NCI-H2081 (cell line): ENCODE measurements around the gene IFT43.

Source experiments
- DNase-seq, 2 experiments: peaks; one replicate each; lab custom pipeline; 2025; lab: John Stamatoyannopoulos, UW

The IFT43 gene

GRCh38 chr14:76112889-76113624, 127.5 kb downstream of the IFT43 start:
- no peak for DNase-seq

- no peak for DNase-seq
Observed at GRCh38 chr14:76113691-76114090, 128.1 kb downstream of the IFT43 start.

DNA sequence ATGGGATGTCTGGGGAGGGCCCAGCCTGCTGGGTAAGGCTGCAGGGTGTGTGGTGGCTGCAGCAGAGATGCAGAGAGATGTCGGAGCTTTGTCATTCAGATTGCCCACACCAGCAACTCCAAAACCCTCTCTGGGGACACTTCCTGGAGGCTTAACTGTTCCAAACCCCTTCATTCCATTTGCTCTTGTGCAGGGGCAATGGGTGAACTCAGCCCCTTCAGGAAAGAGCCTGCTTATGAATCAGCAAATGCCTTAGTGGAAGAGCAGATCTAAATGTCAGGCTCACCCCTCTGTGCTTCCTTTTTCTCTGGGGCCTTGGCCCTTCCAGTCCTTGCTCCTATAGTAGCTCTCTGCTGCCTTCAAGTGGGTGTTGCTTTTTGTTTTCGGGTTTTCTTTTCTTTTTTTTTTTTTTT, 129.5 kb downstream of the IFT43 start:
- no peak for DNase-seq

- DNase-seq, result peak; percentile 92 to 98
Observed at GRCh38 chr14:76117789-76118484, 132.4 kb downstream of the IFT43 start.

DNA sequence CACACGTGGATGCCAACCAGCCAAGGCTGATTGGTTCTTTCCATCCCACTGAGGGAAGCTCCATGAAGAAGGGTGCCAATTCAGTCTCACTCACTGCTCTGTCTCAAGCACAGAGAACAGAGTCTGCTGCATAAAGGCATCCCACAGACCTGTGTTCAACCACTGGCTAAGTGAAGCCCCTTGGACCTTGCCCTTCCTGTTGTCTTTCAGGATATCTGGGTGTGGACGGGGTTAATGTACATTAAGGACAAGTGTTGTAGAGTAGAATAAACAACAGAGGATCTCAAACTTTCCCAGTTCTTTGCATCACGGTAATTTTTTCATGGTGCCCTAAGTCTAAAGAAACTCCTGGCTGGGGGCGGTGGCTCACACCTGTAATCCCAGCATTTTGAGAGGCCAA, 133.0 kb downstream of the IFT43 start:
- no peak for DNase-seq

DNA sequence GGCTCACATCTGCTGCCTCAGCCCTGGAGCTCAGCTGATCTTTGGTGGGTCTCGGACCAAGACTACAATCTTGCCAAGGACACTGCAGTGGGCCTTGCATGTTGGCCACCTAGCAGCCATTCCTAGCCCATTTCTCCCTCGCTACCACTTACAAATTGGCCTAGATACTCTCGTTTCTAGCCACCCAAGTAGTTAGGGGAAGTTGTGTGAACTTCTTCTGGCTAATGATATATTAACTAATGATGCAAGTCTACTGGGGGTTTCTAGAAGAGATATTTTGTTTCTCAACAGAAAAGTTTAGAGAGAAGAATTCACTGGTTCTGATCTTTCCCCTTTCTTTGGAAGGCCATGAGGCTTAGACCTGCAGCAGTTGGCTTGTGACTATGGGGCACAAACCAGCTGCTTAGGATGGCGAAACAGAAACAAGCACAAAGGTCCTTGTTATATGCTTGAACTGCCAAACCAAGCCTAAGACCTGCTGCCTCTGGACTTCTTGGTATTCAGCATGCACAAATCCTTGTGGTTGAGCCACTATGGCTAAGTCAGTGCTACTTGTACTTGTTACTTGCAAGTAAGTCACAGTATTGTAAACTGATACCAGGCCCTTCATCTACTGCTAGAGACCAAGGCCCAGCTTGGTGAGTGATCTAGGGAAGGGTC, 135.7 kb downstream of the IFT43 start:
- no peak for DNase-seq

- no peak for DNase-seq
Observed at GRCh38 chr14:76123426-76124225, 138.1 kb downstream of the IFT43 start.

DNA sequence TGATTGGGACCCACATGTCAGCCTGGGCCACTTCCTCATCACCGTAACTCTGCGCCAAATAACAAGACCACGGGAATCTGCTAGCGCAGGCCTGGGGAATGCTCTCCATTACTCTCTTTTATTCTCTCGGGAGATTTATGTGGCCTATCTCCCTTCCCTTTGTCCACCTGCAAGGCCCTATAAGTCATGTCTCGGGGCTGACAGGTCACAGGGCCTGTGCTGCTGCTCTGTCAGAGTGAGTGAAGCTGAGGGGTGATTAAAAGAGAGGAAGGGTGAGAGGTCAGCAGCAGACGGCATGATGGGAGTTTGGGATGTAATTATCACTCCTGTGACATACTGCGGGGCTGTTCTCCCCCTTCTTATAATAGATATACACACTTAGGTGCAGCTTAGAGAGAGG, 139.9 kb downstream of the IFT43 start:
- DNase-seq, result no peak

DNA sequence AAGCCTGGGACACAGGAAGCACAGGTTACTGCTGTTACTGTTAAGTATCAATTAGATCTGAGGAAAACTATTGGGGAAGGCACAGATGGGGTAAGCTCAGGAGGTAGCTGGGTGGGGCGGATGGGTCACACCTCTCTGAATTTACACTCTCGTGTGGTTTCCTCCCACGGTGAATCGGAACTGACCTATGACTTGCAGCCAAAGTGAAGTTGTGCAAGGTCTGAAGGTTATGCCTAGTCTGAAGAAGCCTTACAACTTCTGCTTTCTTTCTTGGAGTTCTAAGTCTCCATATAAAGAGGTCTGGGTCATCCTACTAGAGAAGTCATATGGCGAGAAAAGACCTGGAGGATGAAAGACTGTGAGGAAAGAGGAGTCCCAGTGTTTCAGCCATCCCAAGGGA, 140.5 kb downstream of the IFT43 start:
- DNase-seq, result no peak

- no peak for DNase-seq
Observed at GRCh38 chr14:76129851-76130576, 144.5 kb downstream of the IFT43 start.

DNA sequence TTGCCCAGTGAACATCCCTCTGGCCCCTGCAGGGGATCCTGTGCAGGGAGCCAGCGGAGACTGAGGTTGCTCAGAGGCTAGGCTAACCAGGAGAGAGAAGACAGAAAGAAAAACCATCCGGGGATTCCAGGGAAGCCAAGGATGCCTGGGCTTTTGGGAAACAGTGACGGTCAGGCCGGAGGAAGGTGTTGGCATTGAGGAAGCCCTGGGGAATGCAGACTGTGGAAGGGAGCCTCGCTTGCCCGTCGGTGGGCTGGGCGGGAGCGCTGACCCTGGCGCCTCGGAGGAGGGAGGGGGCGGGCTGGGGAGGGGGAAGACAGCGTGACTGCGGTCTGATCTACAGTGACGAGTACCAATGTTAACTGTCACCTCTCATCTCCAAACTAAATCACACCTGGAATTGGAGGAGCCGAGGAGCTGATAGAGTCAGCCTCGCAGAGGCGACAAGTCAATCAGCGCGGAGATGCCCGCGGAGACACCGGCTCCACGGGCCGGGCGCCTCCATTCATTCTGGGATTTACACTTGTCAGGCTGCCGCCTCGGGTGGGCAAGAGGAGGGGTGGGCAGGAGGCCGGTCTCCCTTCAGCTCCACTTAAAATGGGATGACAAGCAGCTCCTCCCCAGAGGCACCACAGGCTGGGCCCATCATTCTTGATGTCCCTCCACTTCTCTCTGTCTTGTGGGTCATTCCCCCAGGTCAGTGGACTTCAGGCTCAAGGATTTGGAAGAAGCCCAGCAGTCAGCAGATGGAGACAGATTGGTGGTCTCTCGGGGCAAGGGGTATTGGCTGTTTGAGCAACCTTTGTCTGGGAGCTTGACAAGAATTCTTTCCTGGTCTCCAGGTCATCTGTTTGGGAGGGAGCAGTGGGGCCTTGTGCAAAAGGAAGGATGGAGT, 145.8 kb downstream of the IFT43 start:
- no peak for DNase-seq

DNA sequence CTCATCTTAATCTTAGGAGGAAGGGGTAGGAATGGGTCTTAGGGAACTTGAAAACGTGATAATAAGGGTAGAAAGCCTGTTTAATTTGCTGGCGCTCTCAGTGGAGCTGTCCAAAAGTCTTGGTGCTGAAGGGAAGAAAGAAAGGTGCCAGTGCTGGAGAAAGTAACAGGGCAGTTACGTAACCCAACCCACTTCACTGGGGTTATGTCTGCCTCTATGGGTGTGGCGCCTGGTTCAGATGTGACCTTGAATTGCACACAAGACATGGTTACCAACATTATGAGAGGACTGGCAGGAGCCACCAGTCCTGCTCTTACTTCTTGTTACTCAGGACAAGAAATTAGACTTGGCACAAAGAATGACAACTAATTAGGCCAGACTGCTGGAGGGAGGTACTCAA, 147.5 kb downstream of the IFT43 start:
- DNase-seq, result no peak
